Peyer's patch (tissue), 4 donors: Measurements from ENCODE around the gene HTRA1.

Source experiments
- POLR2A ChIP-seq, 2 donors: fragments of 450-650 bp; IDR thresholded peaks; one replicate each; pipeline ENCODE4 v1.5.1; 2017; ENCODE audit warnings: antibody characterized with exemption in 2 of 2, mild to moderate bottlenecking in 2 of 2, moderate library complexity in 2 of 2
- TF ChIP-seq, protein P1 (sequence below), 6 experiments: fragments of 450-650 bp in 4 of 6; fragments of 200-600 bp in 2 of 6; sonication (generic) in 1 of 6; IDR thresholded peaks; one replicate each; pipeline ENCODE4 v1.5.1; 2017 to 2019; ENCODE audit warnings: antibody characterized with exemption in 6 of 6, mild to moderate bottlenecking in 3 of 6, moderate library complexity in 1 of 6

DNA sequence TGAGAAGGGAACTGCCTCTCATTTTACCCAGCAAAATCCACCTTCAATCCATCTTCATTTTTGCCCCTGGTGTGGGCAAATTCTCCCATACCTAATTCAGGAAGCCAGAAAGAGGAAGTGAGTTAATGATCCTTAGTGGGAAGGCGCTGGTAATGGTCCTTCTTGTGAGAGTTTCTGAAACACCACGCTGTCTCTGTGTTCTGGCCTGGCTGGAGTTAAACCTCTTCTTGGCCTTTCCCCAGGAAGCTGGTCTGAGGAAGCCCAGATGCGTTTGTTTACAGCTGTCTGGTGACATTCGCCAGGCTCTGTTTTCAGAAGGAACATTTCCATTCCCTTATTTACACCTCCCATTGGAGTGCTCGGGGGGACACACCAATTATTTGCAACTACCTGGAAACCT is 24.3 kb downstream of the HTRA1 start:
- TF ChIP-seq, protein P1, sequence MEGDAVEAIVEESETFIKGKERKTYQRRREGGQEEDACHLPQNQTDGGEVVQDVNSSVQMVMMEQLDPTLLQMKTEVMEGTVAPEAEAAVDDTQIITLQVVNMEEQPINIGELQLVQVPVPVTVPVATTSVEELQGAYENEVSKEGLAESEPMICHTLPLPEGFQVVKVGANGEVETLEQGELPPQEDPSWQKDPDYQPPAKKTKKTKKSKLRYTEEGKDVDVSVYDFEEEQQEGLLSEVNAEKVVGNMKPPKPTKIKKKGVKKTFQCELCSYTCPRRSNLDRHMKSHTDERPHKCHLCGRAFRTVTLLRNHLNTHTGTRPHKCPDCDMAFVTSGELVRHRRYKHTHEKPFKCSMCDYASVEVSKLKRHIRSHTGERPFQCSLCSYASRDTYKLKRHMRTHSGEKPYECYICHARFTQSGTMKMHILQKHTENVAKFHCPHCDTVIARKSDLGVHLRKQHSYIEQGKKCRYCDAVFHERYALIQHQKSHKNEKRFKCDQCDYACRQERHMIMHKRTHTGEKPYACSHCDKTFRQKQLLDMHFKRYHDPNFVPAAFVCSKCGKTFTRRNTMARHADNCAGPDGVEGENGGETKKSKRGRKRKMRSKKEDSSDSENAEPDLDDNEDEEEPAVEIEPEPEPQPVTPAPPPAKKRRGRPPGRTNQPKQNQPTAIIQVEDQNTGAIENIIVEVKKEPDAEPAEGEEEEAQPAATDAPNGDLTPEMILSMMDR (IDR thresholded peaks at IDR 0.05): no peak
- no peak for TF ChIP-seq POLR2A (IDR thresholded peaks at IDR 0.05)
